ENCODE data around the gene ACTR3. TPM values are rescaled to one million over a fixed set of nuclear protein-coding genes. Genes with fewer than 3 reads are reported as not detected.
"Not testable (repeated sequence)": the region's sequence is repeated elsewhere in the genome, so short reads cannot be mapped to it uniquely, and the experiment has no call there.

ACTR3 gene
- total and polyA plus RNA-seq, 2 donors, result 119 to 391 TPM

DNA sequence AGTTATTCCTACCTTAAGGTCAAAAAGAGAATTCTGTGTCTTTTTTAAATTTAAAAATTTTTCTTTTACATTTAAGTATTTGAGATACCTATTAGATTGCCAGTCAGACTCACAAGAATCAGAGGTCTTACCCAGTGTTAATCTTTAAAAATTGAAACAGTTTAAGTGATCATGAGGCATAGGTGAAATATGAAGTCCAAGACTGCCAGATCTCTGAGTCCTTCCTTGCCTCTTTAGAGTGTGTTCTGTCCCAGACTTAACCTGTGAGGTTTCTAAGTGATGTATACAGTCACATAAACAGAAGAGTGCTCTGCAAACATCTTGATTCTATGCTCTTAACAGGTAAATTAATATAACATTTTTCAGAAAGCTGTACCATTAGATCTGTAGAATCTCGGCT is 40.6 kb downstream of the ACTR3 start:
- DNase-seq (ENCODE audit: low read depth in 6 of 9, low spot score in 9 of 9), result no peak
- Histone ChIP-seq H3K4me3 (ENCODE audit: low read length in 2 of 2) (no peak overlapping the region), H3K4me1 (ENCODE audit: control insufficient read depth in 2 of 2, insufficient read depth in 2 of 2, low read length in 2 of 2) (no peaks in the 10 kb centered on the region), H3K27ac (ENCODE audit: low read depth in 1 of 2, low read length in 1 of 2) (no peak overlapping the region), H3K36me3 (ENCODE audit: control insufficient read depth in 2 of 2, insufficient read depth in 2 of 2, low read length in 1 of 2) (peaks cover 17 to 79% of the 10 kb centered on the region in 2 donors), H3K9me3 (ENCODE audit: control insufficient read depth in 2 of 2, insufficient read depth in 1 of 2, low read length in 1 of 2) (no peaks in the 10 kb centered on the region), H3K27me3 (ENCODE audit: control insufficient read depth in 2 of 2, insufficient read depth in 1 of 2, low read length in 1 of 2) (no peaks in the 10 kb centered on the region)
- WGBS, result 95% methylated on average over 1 of the region's 1 CpG

- no peaks in the 10 kb centered on the region for H3K27me3 ChIP-seq (ENCODE audit: control insufficient read depth in 2 of 2, insufficient read depth in 1 of 2, low read length in 1 of 2)
- no peak overlapping the region for H3K27ac ChIP-seq (ENCODE audit: low read depth in 1 of 2, low read length in 1 of 2)
- H3K9me3 ChIP-seq (ENCODE audit: control insufficient read depth in 2 of 2, insufficient read depth in 1 of 2, low read length in 1 of 2), result peaks cover 0 to 5% of the 10 kb centered on the region in 2 donors
- no peaks in the 10 kb centered on the region for H3K4me1 ChIP-seq (ENCODE audit: control insufficient read depth in 2 of 2, insufficient read depth in 2 of 2, low read length in 2 of 2)
- H3K36me3 ChIP-seq (ENCODE audit: control insufficient read depth in 2 of 2, insufficient read depth in 2 of 2, low read length in 1 of 2), result peaks cover 21 to 71% of the 10 kb centered on the region in 2 donors
- DNase-seq (ENCODE audit: low read depth in 6 of 9, low spot score in 9 of 9), result no peak
- H3K4me3 ChIP-seq (ENCODE audit: low read length in 2 of 2), result no peak overlapping the region
Measured at GRCh38 chr2:113937501-113937900, 47.6 kb downstream of the ACTR3 start.

DNA sequence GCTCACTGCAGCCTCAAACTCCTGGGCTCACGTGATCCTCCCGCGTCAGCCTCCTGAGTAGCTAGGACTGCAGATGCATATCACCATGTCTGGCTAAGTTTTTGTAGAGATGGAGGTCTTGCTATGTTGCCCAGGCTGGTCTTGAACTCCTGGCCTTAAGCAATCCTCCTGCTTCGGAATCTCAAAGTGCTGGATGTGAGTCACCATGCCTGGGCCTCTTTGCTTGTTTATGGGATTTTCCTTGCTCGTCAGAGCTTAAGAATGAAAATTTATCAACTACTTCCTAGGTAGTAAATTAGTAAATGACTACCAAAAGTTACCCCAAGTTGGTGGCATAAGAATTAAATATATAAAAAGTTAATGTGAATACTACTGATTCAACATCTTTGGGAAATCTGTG is 51.0 kb downstream of the ACTR3 start:
- DNase-seq (ENCODE audit: low read depth in 6 of 9, low spot score in 9 of 9), result no peak
- WGBS, result 87% methylated on average over 5 of the region's 5 CpGs
- Histone ChIP-seq H3K9me3 (ENCODE audit: control insufficient read depth in 2 of 2, insufficient read depth in 1 of 2, low read length in 1 of 2) (peaks cover 0 to 5% of the 10 kb centered on the region in 2 donors), H3K27ac (ENCODE audit: low read depth in 1 of 2, low read length in 1 of 2) (no peak overlapping the region), H3K4me1 (ENCODE audit: control insufficient read depth in 2 of 2, insufficient read depth in 2 of 2, low read length in 2 of 2) (no peaks in the 10 kb centered on the region), H3K36me3 (ENCODE audit: control insufficient read depth in 2 of 2, insufficient read depth in 2 of 2, low read length in 1 of 2) (peaks cover 38 to 72% of the 10 kb centered on the region in 2 donors), H3K4me3 (ENCODE audit: low read length in 2 of 2) (no peak overlapping the region), H3K27me3 (ENCODE audit: control insufficient read depth in 2 of 2, insufficient read depth in 1 of 2, low read length in 1 of 2) (no peaks in the 10 kb centered on the region)

DNA sequence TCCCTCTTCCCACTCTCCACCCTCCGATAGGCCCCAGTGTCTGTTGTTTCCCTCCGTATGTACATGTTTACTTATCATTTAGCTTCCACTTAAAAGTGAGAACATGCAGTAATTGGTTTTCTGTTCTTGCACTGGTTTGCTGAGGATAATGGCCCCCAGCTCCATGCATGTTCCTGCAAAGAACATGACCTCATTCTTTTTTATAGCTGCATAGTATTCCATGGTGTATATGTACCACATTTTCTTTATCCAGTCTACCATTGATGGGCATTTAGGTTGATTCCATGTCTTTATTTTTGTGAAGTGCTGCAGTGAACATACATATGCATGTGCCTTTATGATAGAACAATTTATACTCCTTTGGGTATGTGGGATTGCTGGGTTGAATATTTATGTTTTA is 55.9 kb downstream of the ACTR3 start:
- H3K27me3 ChIP-seq (ENCODE audit: control insufficient read depth in 2 of 2, insufficient read depth in 1 of 2, low read length in 1 of 2); H3K4me3 ChIP-seq (ENCODE audit: low read length in 2 of 2); DNase-seq (ENCODE audit: low read depth in 6 of 9, low spot score in 9 of 9); H3K27ac ChIP-seq (ENCODE audit: low read depth in 1 of 2, low read length in 1 of 2); H3K4me1 ChIP-seq (ENCODE audit: control insufficient read depth in 2 of 2, insufficient read depth in 2 of 2, low read length in 2 of 2); H3K9me3 ChIP-seq (ENCODE audit: control insufficient read depth in 2 of 2, insufficient read depth in 1 of 2, low read length in 1 of 2): not testable (repeated sequence)
- WGBS, result 98% methylated on average over 2 of the region's 2 CpGs
- H3K36me3 ChIP-seq (ENCODE audit: control insufficient read depth in 2 of 2, insufficient read depth in 2 of 2, low read length in 1 of 2), result peaks cover 33 to 66% of the 10 kb centered on the region in 2 donors

DNA sequence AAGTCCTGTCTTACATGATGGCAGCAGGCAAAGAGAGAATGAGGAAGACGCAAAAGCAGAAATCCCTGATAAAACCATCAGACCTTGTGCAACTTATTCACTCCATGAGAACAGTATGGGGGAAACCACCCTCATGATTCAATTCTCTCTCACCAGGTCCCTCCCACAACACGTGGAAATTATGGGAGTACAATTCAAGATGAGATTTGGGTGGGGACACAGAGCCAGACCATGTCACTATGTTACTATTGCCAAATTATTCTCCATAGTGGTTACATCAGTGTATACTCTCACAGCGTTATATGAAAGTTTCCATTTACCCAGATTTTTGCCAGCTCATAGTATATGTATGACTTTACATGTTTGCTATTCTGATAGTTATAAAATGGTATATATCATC is 61.0 kb downstream of the ACTR3 start:
- WGBS, result 95% methylated on average over 3 of the region's 3 CpGs
- not testable (repeated sequence) for H3K4me3 ChIP-seq (ENCODE audit: low read length in 2 of 2); H3K4me1 ChIP-seq (ENCODE audit: control insufficient read depth in 2 of 2, insufficient read depth in 2 of 2, low read length in 2 of 2); H3K9me3 ChIP-seq (ENCODE audit: control insufficient read depth in 2 of 2, insufficient read depth in 1 of 2, low read length in 1 of 2); H3K27me3 ChIP-seq (ENCODE audit: control insufficient read depth in 2 of 2, insufficient read depth in 1 of 2, low read length in 1 of 2); H3K27ac ChIP-seq (ENCODE audit: low read depth in 1 of 2, low read length in 1 of 2); DNase-seq (ENCODE audit: low read depth in 6 of 9, low spot score in 9 of 9)
- peaks cover 18 to 63% of the 10 kb centered on the region in 2 donors for H3K36me3 ChIP-seq (ENCODE audit: control insufficient read depth in 2 of 2, insufficient read depth in 2 of 2, low read length in 1 of 2)

DNA sequence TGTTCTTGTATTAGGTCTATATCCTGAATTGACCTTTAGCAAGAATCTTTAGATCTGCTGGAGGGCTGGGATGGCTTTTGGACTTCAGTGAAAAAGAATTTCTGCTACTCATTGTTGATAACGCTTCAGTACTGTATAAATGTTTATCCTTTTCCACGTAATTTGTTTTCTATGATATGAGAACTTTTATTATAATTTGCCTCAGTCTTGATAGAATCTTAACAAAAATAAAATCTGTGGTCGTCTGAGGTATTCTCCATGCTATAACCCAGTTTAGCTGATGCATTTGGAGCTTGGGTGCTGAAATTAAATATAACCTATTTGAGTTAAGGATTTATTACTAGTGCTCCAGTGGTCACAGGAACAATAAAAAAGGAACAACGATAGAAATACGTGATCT is 71.1 kb downstream of the ACTR3 start:
- no peak for DNase-seq (ENCODE audit: low read depth in 6 of 9, low spot score in 9 of 9)
- H3K27me3 ChIP-seq (ENCODE audit: control insufficient read depth in 2 of 2, insufficient read depth in 1 of 2, low read length in 1 of 2), result no peaks in the 10 kb centered on the region
- H3K9me3 ChIP-seq (ENCODE audit: control insufficient read depth in 2 of 2, insufficient read depth in 1 of 2, low read length in 1 of 2), result no peaks in the 10 kb centered on the region
- no peak overlapping the region for H3K27ac ChIP-seq (ENCODE audit: low read depth in 1 of 2, low read length in 1 of 2)
- H3K4me3 ChIP-seq (ENCODE audit: low read length in 2 of 2), result no peak overlapping the region
- no peaks in the 10 kb centered on the region for H3K4me1 ChIP-seq (ENCODE audit: control insufficient read depth in 2 of 2, insufficient read depth in 2 of 2, low read length in 2 of 2)
- peaks cover 0 to 28% of the 10 kb centered on the region in 2 donors for H3K36me3 ChIP-seq (ENCODE audit: control insufficient read depth in 2 of 2, insufficient read depth in 2 of 2, low read length in 1 of 2)
- WGBS, result 98% methylated on average over 5 of the region's 5 CpGs

DNA sequence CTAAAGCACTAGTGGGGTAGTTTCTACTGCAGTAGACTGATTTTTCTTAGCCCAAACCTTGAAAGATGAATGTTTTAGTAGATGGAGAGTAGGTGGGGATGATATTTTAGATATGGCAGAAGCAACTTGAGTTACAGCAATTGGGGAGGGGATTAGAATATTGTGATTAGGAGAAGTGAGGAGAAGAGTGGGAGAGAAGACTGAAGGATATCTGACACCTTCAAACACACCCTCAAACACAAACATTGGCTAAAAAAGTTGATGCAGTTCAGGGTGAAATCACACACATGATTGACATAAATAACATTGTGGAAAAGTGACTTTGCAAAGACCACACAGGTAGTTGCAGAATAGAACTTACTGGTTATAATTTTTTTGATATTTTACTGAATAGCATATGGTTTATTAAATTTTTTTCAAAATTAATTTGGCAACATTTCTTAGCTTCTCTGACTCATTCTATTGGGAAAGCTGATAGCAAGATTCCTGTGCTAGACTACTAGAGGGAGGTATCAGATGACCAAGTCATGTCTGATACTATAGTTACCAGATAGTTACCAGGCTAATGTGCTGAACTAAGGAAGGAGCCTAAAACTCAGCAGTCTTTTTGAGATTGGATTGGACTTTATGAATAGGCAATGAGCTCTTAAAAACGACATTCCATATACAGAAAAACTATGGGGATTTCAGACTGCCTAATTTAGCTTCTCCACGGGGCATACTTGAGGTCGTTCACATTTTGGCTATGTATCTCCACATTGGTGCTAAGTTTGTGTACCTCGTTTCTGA is 73.0 kb downstream of the ACTR3 start:
- no peaks in the 10 kb centered on the region for H3K9me3 ChIP-seq (ENCODE audit: control insufficient read depth in 2 of 2, insufficient read depth in 1 of 2, low read length in 1 of 2)
- peaks cover 0 to 13% of the 10 kb centered on the region in 2 donors for H3K36me3 ChIP-seq (ENCODE audit: control insufficient read depth in 2 of 2, insufficient read depth in 2 of 2, low read length in 1 of 2)
- no peak overlapping the region for H3K27ac ChIP-seq (ENCODE audit: low read depth in 1 of 2, low read length in 1 of 2)
- no peak for DNase-seq (ENCODE audit: low read depth in 6 of 9, low spot score in 9 of 9)
- H3K4me3 ChIP-seq (ENCODE audit: low read length in 2 of 2), result no peak overlapping the region
- H3K27me3 ChIP-seq (ENCODE audit: control insufficient read depth in 2 of 2, insufficient read depth in 1 of 2, low read length in 1 of 2), result no peaks in the 10 kb centered on the region
- H3K4me1 ChIP-seq (ENCODE audit: control insufficient read depth in 2 of 2, insufficient read depth in 2 of 2, low read length in 2 of 2), result no peaks in the 10 kb centered on the region
- 95% methylated on average over 4 of the region's 4 CpGs for WGBS

GRCh38 chr2:113963965-113964364 is 74.1 kb downstream of the ACTR3 start:
- peaks cover 0 to 12% of the 10 kb centered on the region in 2 donors for H3K36me3 ChIP-seq (ENCODE audit: control insufficient read depth in 2 of 2, insufficient read depth in 2 of 2, low read length in 1 of 2)
- H3K27ac ChIP-seq (ENCODE audit: low read depth in 1 of 2, low read length in 1 of 2), result no peak overlapping the region
- no peaks in the 10 kb centered on the region for H3K4me1 ChIP-seq (ENCODE audit: control insufficient read depth in 2 of 2, insufficient read depth in 2 of 2, low read length in 2 of 2)
- no peak overlapping the region for H3K4me3 ChIP-seq (ENCODE audit: low read length in 2 of 2)
- H3K9me3 ChIP-seq (ENCODE audit: control insufficient read depth in 2 of 2, insufficient read depth in 1 of 2, low read length in 1 of 2), result no peaks in the 10 kb centered on the region
- 94% methylated on average over 3 of the region's 3 CpGs for WGBS
- no peak for DNase-seq (ENCODE audit: low read depth in 6 of 9, low spot score in 9 of 9)
- no peaks in the 10 kb centered on the region for H3K27me3 ChIP-seq (ENCODE audit: control insufficient read depth in 2 of 2, insufficient read depth in 1 of 2, low read length in 1 of 2)

- Histone ChIP-seq H3K36me3 (ENCODE audit: control insufficient read depth in 2 of 2, insufficient read depth in 2 of 2, low read length in 1 of 2) (peaks cover 0 to 9% of the 10 kb centered on the region in 2 donors), H3K9me3 (ENCODE audit: control insufficient read depth in 2 of 2, insufficient read depth in 1 of 2, low read length in 1 of 2) (no peaks in the 10 kb centered on the region), H3K27me3 (ENCODE audit: control insufficient read depth in 2 of 2, insufficient read depth in 1 of 2, low read length in 1 of 2) (no peaks in the 10 kb centered on the region), H3K4me1 (ENCODE audit: control insufficient read depth in 2 of 2, insufficient read depth in 2 of 2, low read length in 2 of 2) (no peaks in the 10 kb centered on the region), H3K27ac (ENCODE audit: low read depth in 1 of 2, low read length in 1 of 2) (no peak overlapping the region), H3K4me3 (ENCODE audit: low read length in 2 of 2) (no peak overlapping the region)
- whole genome bisulfite sequencing, result 96% methylated on average over 5 of the region's 5 CpGs
- DNase-seq (ENCODE audit: low read depth in 6 of 9, low spot score in 9 of 9), result no peak
Measured at GRCh38 chr2:113964436-113964835, 74.5 kb downstream of the ACTR3 start.
